Esophagus muscularis mucosa (tissue), 4 donors: ENCODE results near the gene NR4A3. TPM values are rescaled to one million over a fixed set of nuclear protein-coding genes. Genes with fewer than 3 reads are reported as not detected.

Source experiments
- DNase-seq: peaks from one replicate; pipeline ENCODE4 v3.0.0-alpha.2; 2017; ENCODE audit errors: extremely low spot score
- H3K27ac ChIP-seq, 4 donors: fragments of 200-600 bp; sonication (generic); replicated peaks in 1 of 4; 1 replicate in 3 of 4; 2 replicates in 1 of 4; pipeline ENCODE4 v1.5.1; 2016 to 2019; ENCODE audit warnings: mild to moderate bottlenecking in 1 of 4
- H3K27me3 ChIP-seq, 4 donors: fragments of 200-600 bp; sonication (generic); one replicate each; pipeline versions ENCODE4 v1.5.1 to v1.6.0; 2016 to 2019
- H3K36me3 ChIP-seq, 4 donors: fragments of 200-600 bp; sonication (generic); one replicate each; pipeline ENCODE4 v1.5.1; 2016 to 2019
- H3K4me1 ChIP-seq, 4 donors: fragments of 200-600 bp; sonication (generic); one replicate each; pipeline ENCODE4 v1.5.1; 2016 to 2019
- H3K4me3 ChIP-seq, 4 donors: fragments of 200-600 bp; sonication (generic); 1 replicate in 2 of 4; 2 replicates in 2 of 4; pipeline ENCODE4 v1.5.1; 2016 to 2019; ENCODE audit warnings: mild to moderate bottlenecking in 4 of 4, moderate library complexity in 1 of 4
- H3K9me3 ChIP-seq, 4 donors: fragments of 200-600 bp; sonication (generic); 1 replicate in 3 of 4; 2 replicates in 1 of 4; pipeline ENCODE4 v1.5.1; 2016 to 2019
- CTCF ChIP-seq, 3 experiments: fragments of 200-600 bp in 2 of 3; fragments of 450-650 bp in 1 of 3; sonication (generic) in 2 of 3; IDR thresholded peaks; one replicate each; pipeline ENCODE4 v1.5.1; 2017 to 2019; ENCODE audit warnings: antibody characterized with exemption in 3 of 3, mild to moderate bottlenecking in 2 of 3, moderate library complexity in 1 of 3
- EP300 ChIP-seq: sonication (generic); formaldehyde crosslinking; IDR thresholded peaks from one replicate; pipeline ENCODE4 v1.6.1; 2017; ENCODE audit warnings: antibody characterized with exemption
- POLR2A ChIP-seq: fragments of 450-650 bp; IDR thresholded peaks from one replicate; pipeline ENCODE4 v1.6.1; 2017; ENCODE audit warnings: antibody characterized with exemption, moderate library complexity, mild to moderate bottlenecking, low read depth
- POLR2AphosphoS5 ChIP-seq, 2 donors: sonication (generic); formaldehyde crosslinking; IDR thresholded peaks; one replicate each; pipeline ENCODE4 v1.6.1; 2017; ENCODE audit warnings: antibody characterized with exemption in 2 of 2
- WGBS: methylation state at CpG from one replicate; pipeline ENCODE4 v1.1.5; 2018; 5-methylcytosine and 5-hydroxymethylcytosine counted together
- intact Hi-C: fragments of 100-400 bp; cut with DNase I; formaldehyde crosslinking; loops from one replicate; pipeline ENCODE4 v1.15.1; 2023
- total RNA-seq, 4 donors: library from RNA; depleted of rRNA; stranded (reverse); fragments of >200 nt; gene quantifications; one replicate each; pipeline versions ENCODE4 v1.1.0 to v1.2.1, GENCODE V29; 2016

The NR4A3 gene
- total RNA-seq, 4 donors from 2014 or later, result 1.2 to 17.4 (median 1.9) TPM

GRCh38 chr9:99911600-99911999, 89.9 kb downstream of the NR4A3 start:
- peaks cover 6 to 22% (median 18%) of the 10 kb centered on the region in 4 donors for H3K4me1 ChIP-seq
- H3K27me3 ChIP-seq, result no peaks in the 10 kb centered on the region
- intact Hi-C loops, result no loop called here
- DNase-seq, result no peak
- H3K4me3 ChIP-seq, result no peak overlapping the region
- WGBS, result 96% methylated on average over 7 of the region's 7 CpGs
- H3K9me3 ChIP-seq, result no peaks in the 10 kb centered on the region
- peaks cover 0 to 29% (median 23%) of the 10 kb centered on the region in 4 donors for H3K36me3 ChIP-seq
- TF ChIP-seq EP300 (no peak), POLR2A (no peak), POLR2AphosphoS5 (IDR thresholded peaks at IDR 0.05) (no peak), CTCF (IDR thresholded peaks at IDR 0.05) (no peak)
- no peak overlapping the region for H3K27ac ChIP-seq

Other genes starting within 250 kb of the NR4A3 start
- 10 to 100 TPM; 29.3 to 46.7 (median 38.4) TPM for gene STX17, start 84.8 kb downstream of the NR4A3 start, total RNA-seq